IMR-90 (cell line): ENCODE data around the gene GABBR1. TPM values are rescaled to one million over a fixed set of nuclear protein-coding genes. Genes with fewer than 3 reads are reported as not detected.

Experiments used
- ATAC-seq: fragments of 200-7000 bp; cut with Tn5 transposase; 2 replicates; pipeline ENCODE4 v1.9.1; 2020; ENCODE audit warnings: low read depth, mild to moderate bottlenecking, moderate library complexity
- BruUV-seq: library from RNA; stranded (reverse); fragments of 400-500 nt; replicated peaks from 2 replicates; lab custom pipeline; 2021; lab: Mats Ljungman, UMichigan
- CTCF ChIA-PET: fragments of 300-600 bp; formaldehyde crosslinking; extraction: SDS; loops from one replicate; lab custom pipeline; 2021; ENCODE audit warnings: antibody characterized with exemption; lab: Yijun Ruan, JAX
- POLR2A ChIA-PET: fragments of 300-600 bp; sonication (Branson Sonifier 250); formaldehyde crosslinking; loops from one replicate; lab custom pipeline; 2022; ENCODE audit warnings: antibody characterized with exemption; ENCODE audit not compliant: unreplicated experiment; lab: Charles Lee
- DNase-seq: peaks from one replicate; pipeline ENCODE4 v3.0.0; 2013
- H2AFZ ChIP-seq: replicated peaks from 2 replicates; pipeline ENCODE3; 2013; ENCODE audit warnings: low read length, mild to moderate bottlenecking; ENCODE audit not compliant: poor library complexity
- H2AK5ac ChIP-seq: 2 replicates; pipeline ENCODE4 v1.6.1; 2013; ENCODE audit warnings: low read depth, low read length, inconsistent platforms
- H2AK9ac ChIP-seq: replicated peaks from 2 replicates; pipeline ENCODE3; 2013; ENCODE audit warnings: mild to moderate bottlenecking, low read depth, low read length, moderate library complexity; ENCODE audit not compliant: poor library complexity
- H2BK120ac ChIP-seq: 2 replicates; pipeline ENCODE4 v1.6.1; 2013; ENCODE audit warnings: low read depth, low read length, inconsistent platforms
- H2BK15ac ChIP-seq: 3 replicates; pipeline ENCODE4 v1.6.1; 2013; ENCODE audit warnings: low read depth, low read length, inconsistent platforms
- H2BK20ac ChIP-seq: 2 replicates; pipeline ENCODE4 v1.6.1; 2013; ENCODE audit warnings: low read depth, mild to moderate bottlenecking, inconsistent platforms, low read length, moderate library complexity
- H2BK5ac ChIP-seq: 2 replicates; pipeline ENCODE4 v1.6.1; 2013; ENCODE audit warnings: mild to moderate bottlenecking, low read depth, low read length, inconsistent platforms; ENCODE audit not compliant: poor library complexity, severe bottlenecking
- H3K14ac ChIP-seq: replicated peaks from 2 replicates; pipeline ENCODE4 v1.6.1; 2013; ENCODE audit warnings: low read depth, low read length, inconsistent platforms
- H3K18ac ChIP-seq: 2 replicates; pipeline ENCODE4 v1.6.1; 2013; ENCODE audit warnings: low read depth, low read length, control low read depth
- H3K23ac ChIP-seq: 2 replicates; pipeline ENCODE4 v1.6.1; 2013; ENCODE audit warnings: low read depth, low read length, inconsistent platforms
- H3K27ac ChIP-seq: 2 replicates; pipeline ENCODE4 v1.5.1; 2013; ENCODE audit warnings: mild to moderate bottlenecking, control low read depth, low read length; ENCODE audit not compliant: insufficient read depth
- H3K27me3 ChIP-seq: 2 replicates; pipeline ENCODE4 v1.6.1; 2013; ENCODE audit warnings: low read length; ENCODE audit not compliant: control insufficient read depth, insufficient read depth
- H3K36me3 ChIP-seq: 2 replicates; pipeline ENCODE4 v1.6.1; 2013; ENCODE audit warnings: low read length, mixed read lengths; ENCODE audit not compliant: control insufficient read depth, insufficient read depth
- H3K4ac ChIP-seq: 2 replicates; pipeline ENCODE4 v1.6.1; 2013; ENCODE audit warnings: low read depth, low read length, inconsistent platforms
- H3K4me1 ChIP-seq: 2 replicates; pipeline ENCODE4 v1.6.1; 2013; ENCODE audit warnings: low read length, mixed read lengths; ENCODE audit not compliant: control insufficient read depth, insufficient read depth
- H3K4me2 ChIP-seq: 2 replicates; pipeline ENCODE4 v1.6.1; 2013; ENCODE audit warnings: low read depth, mild to moderate bottlenecking, control low read depth, low read length, moderate library complexity
- H3K4me3 ChIP-seq: 2 replicates; pipeline ENCODE4 v1.5.1; 2013; ENCODE audit warnings: low read depth, mild to moderate bottlenecking, control low read depth, low read length, moderate library complexity; ENCODE audit not compliant: insufficient read depth
- H3K56ac ChIP-seq: 2 replicates; pipeline ENCODE4 v1.6.1; 2013; ENCODE audit warnings: low read length, inconsistent platforms; ENCODE audit not compliant: insufficient read depth; ENCODE audit errors: extremely low read depth
- H3K79me1 ChIP-seq, 2 experiments: 2 replicates each; pipeline ENCODE4 v1.6.1; 2013; ENCODE audit warnings: low read length in 2 of 2, inconsistent platforms in 1 of 2, low read depth in 1 of 2
- H3K9ac ChIP-seq: 2 replicates; pipeline ENCODE4 v1.6.1; 2013; ENCODE audit warnings: low read depth, low read length, control low read depth
- H3K9me1 ChIP-seq: 2 replicates; pipeline ENCODE4 v1.6.1; 2013; ENCODE audit warnings: low read length, inconsistent platforms; ENCODE audit not compliant: insufficient read depth
- H3K9me3 ChIP-seq: 2 replicates; pipeline ENCODE4 v1.6.1; 2013; ENCODE audit warnings: low read length; ENCODE audit not compliant: control insufficient read depth, insufficient read depth
- H4K20me1 ChIP-seq: 2 replicates; pipeline ENCODE4 v1.6.1; 2013; ENCODE audit warnings: low read length, inconsistent platforms; ENCODE audit not compliant: insufficient read depth
- H4K5ac ChIP-seq: 2 replicates; pipeline ENCODE4 v1.6.1; 2013; ENCODE audit warnings: mild to moderate bottlenecking, low read depth, low read length, control low read depth
- H4K8ac ChIP-seq, 2 experiments: 2 replicates each; pipeline ENCODE4 v1.6.1; 2013; ENCODE audit warnings: low read depth in 2 of 2, low read length in 2 of 2, control low read depth in 1 of 2, inconsistent platforms in 1 of 2
- H4K91ac ChIP-seq: 2 replicates; pipeline ENCODE4 v1.6.1; 2013; ENCODE audit warnings: low read depth, low read length, inconsistent platforms; ENCODE audit not compliant: insufficient read depth
- BHLHE40 ChIP-seq: fragments of 150-350 bp; IDR thresholded peaks from 2 replicates; pipeline ENCODE4 v1.6.1; 2016; ENCODE audit warnings: mild to moderate bottlenecking, low read depth, low read length
- CEBPB ChIP-seq: IDR thresholded peaks from 2 replicates; pipeline ENCODE4 v1.6.1; 2012; ENCODE audit warnings: low read depth, low read length, improper control_type of control experiment
- CHD1 ChIP-seq: IDR thresholded peaks from 2 replicates; pipeline ENCODE4 v1.6.1; 2012; ENCODE audit warnings: low read depth, low read length, improper control_type of control experiment
- ELK1 ChIP-seq: fragments of 150-350 bp; IDR thresholded peaks from 2 replicates; pipeline ENCODE4 v1.6.1; 2016; ENCODE audit warnings: low read depth, mild to moderate bottlenecking, low read length, moderate library complexity, borderline replicate concordance
- FOS ChIP-seq: fragments of 150-350 bp; IDR thresholded peaks from 2 replicates; pipeline ENCODE4 v1.6.1; 2016; ENCODE audit warnings: low read depth, low read length
- MAFK ChIP-seq: IDR thresholded peaks from 2 replicates; pipeline ENCODE4 v1.6.1; 2012; ENCODE audit warnings: low read depth, low read length, improper control_type of control experiment
- MXI1 ChIP-seq: IDR thresholded peaks from 2 replicates; pipeline ENCODE4 v1.6.1; 2012; ENCODE audit warnings: low read depth, mild to moderate bottlenecking, low read length, moderate library complexity, borderline replicate concordance
- NFE2L2 ChIP-seq: fragments of 150-350 bp; IDR thresholded peaks from 2 replicates; pipeline ENCODE4 v1.6.1; 2016; ENCODE audit warnings: low read depth, mild to moderate bottlenecking, low read length
- RCOR1 ChIP-seq: IDR thresholded peaks from 2 replicates; pipeline ENCODE4 v1.6.1; 2012; ENCODE audit warnings: mild to moderate bottlenecking, low read length, improper control_type of control experiment; ENCODE audit not compliant: insufficient replicate concordance
- RFX5 ChIP-seq: IDR thresholded peaks from 2 replicates; pipeline ENCODE4 v1.8.0; 2012; ENCODE audit warnings: low read depth, mild to moderate bottlenecking, low read length, moderate library complexity
- WGBS, 2 experiments: methylation state at CpG; one replicate each; pipeline versions ENCODE4 v1.1.5 to v1.1.7; 2013; ENCODE audit warnings: missing lambda C conversion rate in 2 of 2; ENCODE audit not compliant: insufficient read length in 1 of 2; ENCODE audit errors: extremely low coverage in 2 of 2; 5-methylcytosine and 5-hydroxymethylcytosine counted together
- dilution Hi-C: fragments of 300-500 bp; cut with HindIII; formaldehyde crosslinking; loops from one replicate; pipeline ENCODE4 v1.14.3; 2018; ENCODE audit warnings: low sequenced_read_pairs; ENCODE audit not compliant: unreplicated experiment
- in situ Hi-C: fragments of 300-500 bp; cut with MboI; formaldehyde crosslinking; loops from 3 replicates; pipeline ENCODE4 v1.14.3; 2019; ENCODE audit warnings: low sequenced_read_pairs, inconsistent platforms, mixed read lengths
- intact Hi-C: fragments of 100-400 bp; cut with micrococcal nuclease; formaldehyde crosslinking; loops from 2 replicates; pipeline ENCODE4 v1.10.0; 2022
- polyA plus RNA-seq, 3 experiments: library from polyadenylated mRNA; depleted of rRNA; stranded (reverse); fragments of >200 nt; gene quantifications; 2 replicates each; pipeline ENCODE4 v1.2.3, GENCODE V29; 2012; ENCODE audit warnings: low replicate concordance in 1 of 3
- total RNA-seq: library from RNA; depleted of rRNA; stranded (reverse); fragments of >200 nt; gene quantifications from 2 replicates; pipeline ENCODE4 v1.2.3, GENCODE V29; 2012
- TF ChIP-seq, protein P1 (sequence below): fragments of 150-350 bp; IDR thresholded peaks from 2 replicates; pipeline ENCODE4 v1.6.1; 2017; ENCODE audit warnings: mild to moderate bottlenecking, antibody characterized with exemption, low read length, low read depth

The GABBR1 gene
- total and polyA plus RNA-seq, 2 of the 4 experiments (the other 2 are of a cell fraction): 5.9 to 31.5 TPM

DNA sequence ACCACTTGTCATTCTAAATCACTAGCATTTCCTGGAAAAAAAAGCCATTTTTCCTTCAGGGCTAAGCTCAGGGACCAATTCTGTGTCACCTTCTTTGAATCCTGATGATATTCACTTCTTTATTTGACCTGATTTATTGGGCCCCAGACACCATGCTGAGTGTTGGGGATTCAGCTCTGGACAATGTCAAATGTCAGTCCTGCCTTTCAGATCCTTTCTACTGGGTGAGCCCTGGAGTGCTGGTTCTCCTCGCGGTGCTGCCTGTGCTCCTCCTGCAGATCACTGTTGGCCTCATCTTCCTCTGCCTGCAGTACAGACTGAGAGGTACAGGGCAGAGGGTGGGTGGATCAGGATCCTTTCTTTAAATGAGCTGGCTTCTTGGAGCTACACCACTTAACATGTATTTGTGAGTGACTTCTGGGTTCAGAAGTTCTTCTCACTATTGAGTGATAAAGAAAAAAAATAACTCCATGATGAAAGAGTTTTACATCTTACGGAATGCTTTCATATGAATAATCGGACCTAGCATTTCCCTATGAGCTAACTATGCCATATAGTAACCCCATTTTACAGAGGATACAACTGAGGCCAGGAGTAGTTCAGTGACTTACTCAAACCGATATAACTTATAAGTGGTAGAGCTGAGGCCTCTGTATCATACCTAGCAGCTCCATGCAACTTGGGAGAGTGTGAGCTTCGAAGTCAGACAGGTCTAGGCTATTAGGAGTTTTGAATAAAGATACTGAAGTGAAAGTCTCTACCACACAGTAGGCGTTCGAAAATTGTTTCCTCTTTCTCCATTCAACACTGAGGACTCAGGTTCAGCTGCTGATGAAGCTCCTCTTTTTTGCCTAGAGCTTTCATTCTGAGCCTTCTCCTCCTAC lies 33.2 kb upstream of the GABBR1 start:
- H2AK9ac ChIP-seq: no peak overlapping the region
- ATAC-seq: no peak
- no peak overlapping the region for H2BK120ac ChIP-seq
- CTCF ChIA-PET: interaction anchor here (0.6 to 4.1 kb wide), 3 partner anchors 12 to 164 kb away, joined by 3 to 33 read pairs (median 28); no protein-coding TSS in a partner anchor
- H2BK5ac ChIP-seq: no peak overlapping the region
- intact Hi-C loops (no loop called here), in situ Hi-C loops (no loop called here), dilution Hi-C loops (no loop called here)
- no peak overlapping the region for H3K4ac ChIP-seq
- WGBS, 2 experiments: no CpG with 5 or more reads among the region's 8 CpGs
- BruUV-seq: no TSS peak
- H3K14ac ChIP-seq: no peak overlapping the region
- no peak for DNase-seq
- H2BK20ac ChIP-seq: no peak overlapping the region
- no peak overlapping the region for H2AK5ac ChIP-seq
- no peaks in the 10 kb centered on the region for H4K20me1 ChIP-seq
- H3K4me2 ChIP-seq: no peak overlapping the region
- H4K91ac ChIP-seq: no peak overlapping the region
- no peaks in the 10 kb centered on the region for H3K79me1 ChIP-seq
- no peaks in the 10 kb centered on the region for H3K9me1 ChIP-seq
- H3K4me3 ChIP-seq: no peak overlapping the region
- H3K9me3 ChIP-seq: no peaks in the 10 kb centered on the region
- H3K4me1 ChIP-seq: no peaks in the 10 kb centered on the region
- POLR2A ChIA-PET: no interaction called here
- no peak overlapping the region for H3K27ac ChIP-seq
- no peak overlapping the region for H3K9ac ChIP-seq
- no peak overlapping the region for H2AFZ ChIP-seq
- H3K56ac ChIP-seq: no peak overlapping the region
- H3K18ac ChIP-seq: no peak overlapping the region
- TF ChIP-seq, protein P1, sequence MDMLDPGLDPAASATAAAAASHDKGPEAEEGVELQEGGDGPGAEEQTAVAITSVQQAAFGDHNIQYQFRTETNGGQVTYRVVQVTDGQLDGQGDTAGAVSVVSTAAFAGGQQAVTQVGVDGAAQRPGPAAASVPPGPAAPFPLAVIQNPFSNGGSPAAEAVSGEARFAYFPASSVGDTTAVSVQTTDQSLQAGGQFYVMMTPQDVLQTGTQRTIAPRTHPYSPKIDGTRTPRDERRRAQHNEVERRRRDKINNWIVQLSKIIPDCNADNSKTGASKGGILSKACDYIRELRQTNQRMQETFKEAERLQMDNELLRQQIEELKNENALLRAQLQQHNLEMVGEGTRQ: no peak
- TF ChIP-seq CEBPB (no peak), CHD1 (no peak), RFX5 (no peak), ELK1 (no peak), MAFK (no peak), NFE2L2 (no peak), FOS (no peak), MXI1 (no peak), BHLHE40 (no peak), RCOR1 (no peak)
- H4K5ac ChIP-seq: no peak overlapping the region
- H4K8ac ChIP-seq: no peak overlapping the region
- no peak overlapping the region for H2BK15ac ChIP-seq
- H3K36me3 ChIP-seq: no peaks in the 10 kb centered on the region
- no peak overlapping the region for H3K23ac ChIP-seq
- H3K27me3 ChIP-seq: peaks cover 2% of the 10 kb centered on the region; the same call in 1 of the 2 replicates
